NCI-H2227 treated with DMSO at 0.1 percent for 48 hours (cell line): ENCODE measurements around the gene FAM217A.
A peak's percentile ranks its signal among the peaks of the same experiment; 100 is the strongest.

Source experiments
- DNase-seq: peaks from one replicate; lab custom pipeline; 2025; lab: John Stamatoyannopoulos, UW

FAM217A gene

DNA sequence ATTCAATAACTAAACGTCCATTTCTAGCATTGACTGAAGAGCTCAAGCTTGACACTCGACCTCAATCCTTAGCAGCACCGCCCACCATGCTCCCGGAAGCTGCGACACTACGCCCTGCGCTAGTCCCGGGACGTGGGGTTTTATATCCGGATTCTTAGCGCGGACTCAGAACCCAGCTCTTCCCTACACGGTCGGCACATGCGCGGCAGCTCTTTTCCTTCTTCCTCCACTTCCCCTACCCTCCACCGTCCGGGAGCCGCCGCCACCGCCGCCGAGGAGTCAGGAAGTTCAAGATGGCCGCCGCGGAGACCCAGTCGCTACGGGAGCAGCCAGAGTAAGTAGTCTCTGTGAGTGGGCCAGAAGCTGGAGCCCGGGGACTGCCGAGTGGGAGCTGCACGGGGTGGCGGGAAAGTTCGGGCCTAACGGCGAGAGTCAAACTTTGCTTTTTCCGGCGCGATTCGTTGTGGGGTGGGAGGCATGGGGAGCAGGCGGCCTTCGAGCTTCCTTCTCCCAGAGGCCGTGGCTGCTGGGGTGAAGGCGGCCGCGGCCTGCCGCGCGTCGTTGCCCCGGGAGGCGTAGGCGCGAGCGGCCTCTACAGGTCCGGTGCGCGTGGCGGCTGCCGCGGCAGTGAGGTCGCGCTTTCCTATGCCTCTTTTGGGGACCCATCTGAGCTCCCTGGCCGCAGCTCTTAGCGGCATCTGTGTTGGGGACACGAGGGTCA is 57.6 kb downstream of the FAM217A start:
- DNase-seq, result peak; percentile 97

DNA sequence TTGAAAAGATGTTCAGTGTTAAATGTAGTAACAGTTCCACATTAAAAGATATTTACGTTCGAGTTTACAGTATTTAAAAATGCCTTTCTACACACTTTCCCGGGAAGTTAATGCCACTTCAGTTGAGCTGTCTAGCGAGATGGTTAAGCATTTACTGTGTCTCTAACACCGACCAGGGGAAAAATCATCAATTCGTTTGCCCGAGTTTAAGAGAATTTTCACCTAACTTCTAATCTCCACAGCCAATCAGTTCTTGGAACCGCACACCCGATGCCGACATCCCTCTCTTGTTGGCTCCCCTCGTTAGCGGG is 58.2 kb downstream of the FAM217A start:
- DNase-seq, result no peak

DNA sequence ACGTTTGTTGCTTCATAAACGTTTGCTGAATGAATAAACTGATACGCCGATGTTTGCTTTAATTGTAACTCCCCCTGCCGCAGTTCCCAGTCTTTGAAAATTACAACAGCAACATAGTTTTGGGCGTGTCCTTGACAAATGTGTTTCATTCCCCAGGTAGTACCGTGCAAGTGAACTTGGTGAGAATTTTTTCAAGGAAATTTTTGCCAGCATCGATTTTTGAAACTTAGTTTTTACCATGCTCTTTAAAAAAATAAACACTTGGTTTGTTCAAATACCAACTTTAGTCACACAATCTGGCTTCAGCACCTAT is 60.1 kb downstream of the FAM217A start:
- no peak for DNase-seq
